Breast epithelium (tissue), 3 donors: ENCODE results near the gene KIF1B.

Experiments used
- CTCF ChIP-seq, 3 donors: fragments of 450-650 bp; IDR thresholded peaks; one replicate each; pipeline ENCODE4 v1.5.1; 2016 to 2017; ENCODE audit warnings: antibody characterized with exemption in 3 of 3, mild to moderate bottlenecking in 3 of 3, moderate library complexity in 3 of 3
- POLR2A ChIP-seq: fragments of 450-650 bp; IDR thresholded peaks from one replicate; pipeline ENCODE4 v1.6.1; 2016; ENCODE audit warnings: antibody characterized with exemption, mild to moderate bottlenecking, moderate library complexity
- POLR2AphosphoS5 ChIP-seq, 3 donors: sonication (generic); formaldehyde crosslinking; IDR thresholded peaks; one replicate each; pipeline ENCODE4 v1.6.1; 2017; ENCODE audit warnings: antibody characterized with exemption in 3 of 3

GRCh38 chr1:10187026-10187334 is 23.4 kb upstream of the KIF1B start:
- no peak for TF ChIP-seq CTCF (IDR thresholded peaks at IDR 0.05)
- TF ChIP-seq POLR2A, result no peak
- no peak for TF ChIP-seq POLR2AphosphoS5 (IDR thresholded peaks at IDR 0.05)
